GM21367 (cell line): ENCODE data around the gene WSB2.

Experiments used
- ATAC-seq: cut with Tn5 transposase; IDR thresholded peaks from one replicate; pipeline ENCODE4 v1.9.1; 2021; ENCODE audit not compliant: unreplicated experiment

WSB2 gene

DNA sequence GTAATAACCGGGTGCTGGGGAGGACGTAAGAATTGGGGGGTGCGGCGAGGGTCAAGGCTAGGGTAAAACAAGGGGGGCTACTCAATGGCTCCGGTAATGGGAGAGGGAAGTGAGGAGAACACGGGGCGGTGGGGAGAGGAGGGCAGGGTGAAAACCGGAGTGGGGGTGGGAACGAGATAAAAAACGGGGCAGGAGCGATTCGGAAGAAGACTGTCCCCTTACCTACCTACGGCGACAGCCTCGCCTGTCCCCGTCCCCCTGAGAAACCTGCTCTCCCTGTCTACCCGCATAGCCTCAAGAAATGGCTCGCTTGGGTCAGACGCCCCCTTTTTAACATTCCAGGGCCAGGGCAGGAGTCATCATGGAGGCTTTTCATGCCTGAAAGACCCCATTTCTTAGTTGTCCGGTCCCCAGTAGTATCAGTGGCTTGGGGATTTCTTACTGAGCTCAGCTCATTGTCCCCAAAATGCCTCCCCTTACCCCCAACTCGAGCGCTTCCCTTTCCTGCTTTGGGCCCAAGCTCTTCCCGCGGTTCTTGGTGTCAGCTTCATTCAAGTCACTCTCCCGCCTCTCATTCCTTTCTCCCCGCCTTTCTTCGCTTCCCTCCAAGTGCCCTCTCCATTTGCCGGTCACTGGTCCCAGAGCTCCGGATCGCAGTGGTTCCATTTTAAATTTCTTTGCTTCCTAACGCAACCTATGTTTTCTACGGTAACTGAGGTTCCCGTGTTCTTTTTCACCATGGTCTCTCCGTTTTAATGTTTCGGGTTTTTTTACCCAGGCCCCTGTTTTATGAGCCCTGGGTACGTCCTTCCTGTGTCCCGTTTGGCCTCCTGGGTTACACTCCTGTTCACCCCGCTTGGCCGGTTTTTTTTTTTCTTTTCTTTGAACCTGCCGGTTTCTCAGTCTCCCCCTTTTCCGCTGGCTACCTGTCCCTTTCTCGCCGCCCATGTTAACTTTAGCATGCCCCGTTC lies 1.2 kb upstream of the WSB2 start:
- ATAC-seq = no peak

DNA sequence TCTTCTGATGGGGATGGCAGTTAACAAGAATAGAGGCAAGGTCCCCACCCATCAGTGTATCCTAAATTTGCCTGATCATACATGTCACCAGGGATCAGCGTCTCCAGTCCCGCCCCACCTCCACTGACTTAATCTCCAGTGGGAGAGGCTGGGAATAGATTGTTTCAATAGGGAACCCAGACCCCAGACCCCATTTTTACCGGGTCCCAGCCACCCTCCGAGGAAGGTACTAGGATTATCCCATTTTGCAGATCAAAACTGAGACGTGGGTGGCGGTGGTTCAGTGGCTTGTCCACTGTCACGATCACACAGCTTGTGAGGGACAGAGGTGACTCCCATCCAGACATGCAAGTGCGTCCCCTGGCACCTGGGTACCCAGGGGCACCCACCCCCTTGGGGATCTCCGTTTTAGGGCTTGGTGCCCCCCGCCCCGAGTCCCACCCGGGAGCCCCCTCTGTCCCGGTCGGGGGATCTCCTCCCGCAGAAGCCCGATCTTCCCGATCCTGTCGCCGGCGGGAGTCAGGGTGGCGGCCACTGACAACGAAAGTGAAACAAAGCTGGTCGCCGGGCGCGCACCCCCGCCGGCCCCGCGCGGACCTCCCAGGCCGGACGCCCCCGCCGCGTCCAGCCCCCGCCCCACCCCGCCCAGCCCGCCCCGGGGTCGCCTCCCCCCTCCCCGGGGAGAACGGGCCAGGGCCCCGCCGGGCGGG lies 523 bp downstream of the WSB2 start:
- peak; percentile 25 for ATAC-seq

DNA sequence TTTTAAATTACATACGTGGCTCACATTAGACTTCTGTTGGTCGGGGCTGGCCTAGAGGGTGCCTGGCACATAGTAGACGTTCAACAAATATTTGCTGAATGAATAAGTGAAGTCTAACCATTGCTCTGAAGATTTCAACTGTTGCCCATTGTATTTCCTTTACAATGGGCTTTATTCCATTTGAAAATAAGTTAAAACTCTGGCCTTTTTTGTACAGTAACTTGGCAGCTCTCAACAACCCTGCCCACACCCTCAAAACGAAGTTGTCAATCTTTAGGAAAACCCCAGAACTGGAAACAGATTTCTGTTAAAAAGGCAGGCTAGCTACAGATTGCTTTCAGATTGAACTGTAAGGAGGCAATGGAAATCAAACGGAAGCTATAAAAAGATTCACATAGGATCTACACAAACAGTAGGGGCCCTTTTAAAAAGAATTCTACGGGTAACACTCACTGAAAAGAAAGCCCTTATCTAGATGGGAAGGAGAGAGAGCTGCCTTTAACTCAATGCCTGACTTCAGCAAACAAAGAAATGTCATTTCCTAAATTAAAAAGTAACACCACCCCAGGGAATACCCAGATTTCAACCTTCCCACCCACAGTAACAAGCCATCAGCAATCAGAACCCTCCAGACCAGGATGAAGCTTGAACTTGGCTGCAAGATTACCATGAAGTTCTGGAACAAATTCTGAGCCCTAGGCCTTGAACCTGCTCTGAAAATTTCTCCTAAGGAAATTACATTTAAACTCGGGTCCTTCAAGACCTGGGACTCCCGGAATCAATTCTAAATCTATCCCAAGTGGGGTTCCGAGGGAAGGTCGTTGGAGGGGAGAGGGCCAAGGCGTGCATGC lies 1.4 kb downstream of the WSB2 start:
- no peak for ATAC-seq

DNA sequence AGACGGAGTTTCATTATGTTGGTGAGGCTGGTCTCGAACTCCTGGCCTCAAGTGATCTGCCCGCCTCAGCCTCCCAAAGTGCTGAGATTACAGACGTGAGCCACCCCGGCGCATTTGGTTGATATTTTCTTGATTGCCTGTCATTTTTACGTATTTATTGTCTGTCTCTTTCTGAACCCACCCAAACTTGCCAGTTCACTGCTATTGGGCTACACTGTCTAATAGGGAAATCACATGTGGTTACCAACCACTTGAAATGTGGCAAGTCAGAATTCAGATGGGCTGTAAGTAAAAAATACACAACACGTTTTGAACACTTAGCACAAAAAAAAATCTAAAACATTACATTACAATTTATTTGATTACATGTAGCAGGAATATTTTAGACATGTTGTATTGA lies 2.1 kb downstream of the WSB2 start:
- ATAC-seq = no peak

DNA sequence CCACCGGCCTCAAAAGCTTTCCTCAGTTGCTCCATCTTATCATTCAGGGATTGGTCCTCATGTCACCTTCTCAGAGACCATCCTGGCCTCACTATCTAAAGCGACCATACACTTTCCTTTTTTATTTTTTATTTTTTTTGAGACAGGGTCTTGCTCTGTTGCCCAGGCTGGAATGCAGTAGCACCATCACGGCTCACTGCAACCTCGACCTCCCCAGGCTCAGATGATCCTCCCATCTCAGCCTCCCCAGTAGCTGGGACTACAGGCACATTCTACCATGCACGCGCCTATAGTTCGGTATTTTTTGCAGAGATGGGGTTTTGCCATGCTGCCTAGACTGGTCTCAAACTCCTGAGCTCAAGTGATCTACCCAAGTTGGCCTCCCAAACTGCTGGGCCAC lies 2.8 kb downstream of the WSB2 start:
- ATAC-seq = no peak

DNA sequence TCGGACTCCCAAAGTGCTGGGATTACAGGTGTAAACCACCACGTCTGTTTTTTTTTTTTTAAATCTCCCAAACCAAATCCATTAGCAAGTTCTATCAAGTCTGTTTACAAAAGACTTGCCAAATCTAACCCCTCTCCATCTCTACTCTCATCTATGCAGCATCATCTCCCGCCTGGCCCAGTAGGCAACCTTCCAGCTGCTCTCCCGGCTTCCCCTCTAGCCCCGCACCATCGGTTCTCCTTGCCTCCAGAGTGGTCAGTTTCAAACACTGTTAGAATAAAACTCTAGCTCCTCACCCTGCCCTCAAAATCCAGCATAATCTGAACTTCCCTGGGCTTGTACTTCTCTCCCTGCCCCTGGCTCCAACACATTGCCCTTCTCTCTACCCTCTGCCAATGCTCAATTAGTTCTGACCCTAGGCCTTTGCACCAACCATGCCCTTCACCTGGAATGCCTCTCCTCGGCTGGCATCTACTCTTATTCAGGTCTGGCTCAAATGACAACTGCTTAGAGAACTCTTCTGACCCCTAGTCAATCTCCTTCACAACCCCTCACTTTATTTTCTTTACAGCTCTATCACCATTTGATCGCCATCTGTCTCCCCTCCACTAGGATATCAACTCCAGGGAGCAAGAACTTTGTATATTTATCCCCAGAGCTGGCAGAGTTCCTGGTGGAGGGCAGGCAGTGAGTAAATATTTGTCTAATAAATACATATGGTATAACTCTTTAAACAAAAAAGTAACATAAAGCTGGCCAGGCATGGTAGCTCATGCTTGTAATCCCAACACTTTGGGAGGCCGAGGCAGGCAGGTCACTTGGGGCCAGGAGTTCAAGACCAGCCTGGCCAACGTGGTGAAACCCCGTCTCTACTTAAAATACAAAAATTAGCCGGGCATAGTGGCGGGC lies 4.9 kb downstream of the WSB2 start:
- no peak for ATAC-seq

DNA sequence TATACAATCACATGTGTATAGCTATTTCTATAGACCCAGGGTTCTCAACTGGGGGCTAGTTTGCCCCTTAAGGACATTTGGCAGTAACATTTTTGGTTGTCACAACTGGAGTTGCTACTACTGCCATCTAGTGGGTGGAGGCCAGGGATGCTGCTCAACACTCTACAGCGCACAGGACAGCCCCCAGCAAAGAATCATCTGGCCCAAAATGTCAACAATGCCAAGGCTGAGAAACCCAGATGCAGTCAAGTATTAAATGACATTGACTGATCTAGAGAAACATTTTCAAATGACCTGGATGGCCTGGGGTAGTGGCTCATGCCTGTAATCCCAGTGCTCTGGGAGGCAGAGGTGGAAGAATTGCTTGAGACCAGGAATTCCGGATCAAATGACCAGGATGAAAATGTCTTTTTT lies 5.8 kb downstream of the WSB2 start:
- no peak for ATAC-seq

DNA sequence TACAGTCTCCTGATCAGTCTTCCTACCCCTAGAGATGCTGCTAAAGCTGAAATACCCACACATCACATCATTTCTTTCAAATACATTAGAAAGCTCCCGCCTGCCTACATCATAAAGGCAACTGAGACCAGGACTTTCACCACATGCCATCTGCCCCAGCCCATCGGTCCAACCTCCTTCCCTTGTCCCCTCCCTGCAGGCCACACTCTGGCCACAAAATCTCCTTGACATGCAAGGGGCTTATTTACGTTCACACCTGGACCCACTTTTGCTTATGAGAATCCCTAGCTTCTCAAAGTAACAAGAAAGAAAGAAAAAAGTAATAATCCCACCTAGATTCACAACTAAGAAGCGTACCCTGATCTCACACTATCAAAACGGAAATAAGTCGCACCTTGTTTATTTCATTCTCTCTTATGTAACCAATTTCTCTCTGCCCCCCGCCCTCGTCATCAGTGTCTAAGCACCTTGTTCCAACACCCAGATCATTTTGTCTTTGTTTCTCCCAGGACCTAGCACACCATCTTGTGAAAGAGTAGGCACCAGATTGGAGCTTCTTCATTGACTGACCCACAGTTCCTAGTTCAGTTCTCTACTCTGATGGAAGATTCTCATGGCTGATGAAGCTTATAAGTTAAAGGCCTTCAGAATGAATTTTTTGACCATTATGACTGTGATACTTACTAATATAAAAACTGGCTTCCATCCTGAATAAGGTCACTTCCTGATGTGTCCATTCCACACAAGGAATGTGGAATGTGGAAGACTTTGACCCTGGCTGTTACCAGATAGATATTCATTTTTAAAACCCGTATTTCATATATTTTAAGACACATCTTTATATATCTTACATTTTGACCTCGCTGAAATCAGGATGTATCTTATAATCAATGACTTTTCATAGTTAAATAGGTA lies 7.7 kb downstream of the WSB2 start:
- ATAC-seq = no peak

DNA sequence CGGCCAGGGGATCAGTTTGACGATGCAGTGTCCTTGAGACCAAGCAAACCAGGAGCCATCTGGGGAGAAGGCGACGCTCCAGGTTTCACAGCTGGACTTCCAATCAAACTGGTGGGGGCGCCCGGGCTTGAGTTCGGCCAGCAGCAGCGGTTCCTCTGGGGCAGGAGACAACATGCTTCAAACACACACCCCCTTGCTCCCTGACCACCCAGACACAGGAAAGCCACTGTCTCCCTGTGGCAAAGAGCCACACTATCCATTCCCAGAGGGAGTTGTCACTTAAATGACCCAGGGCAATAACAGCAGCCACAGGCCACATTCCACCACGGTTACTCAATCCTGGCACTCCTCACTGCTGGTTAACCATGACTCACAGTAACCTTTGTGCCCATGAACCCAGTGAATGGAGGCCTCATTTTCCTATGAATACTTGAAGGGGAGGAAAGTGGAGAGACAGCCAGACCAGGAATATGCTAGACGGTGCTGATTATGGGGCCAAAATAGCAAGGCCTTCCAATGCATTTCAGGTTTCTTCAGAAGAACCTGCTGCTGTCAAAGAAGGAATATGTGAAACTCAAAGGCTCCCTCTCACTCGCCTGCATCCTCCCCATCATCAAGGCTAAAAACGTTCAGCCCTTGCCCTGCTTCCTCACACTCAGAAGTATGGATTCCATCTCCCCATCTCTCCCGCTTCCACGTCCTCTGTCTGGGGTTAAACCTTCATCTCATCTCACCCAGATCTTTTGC lies 8.5 kb downstream of the WSB2 start:
- ATAC-seq = no peak

DNA sequence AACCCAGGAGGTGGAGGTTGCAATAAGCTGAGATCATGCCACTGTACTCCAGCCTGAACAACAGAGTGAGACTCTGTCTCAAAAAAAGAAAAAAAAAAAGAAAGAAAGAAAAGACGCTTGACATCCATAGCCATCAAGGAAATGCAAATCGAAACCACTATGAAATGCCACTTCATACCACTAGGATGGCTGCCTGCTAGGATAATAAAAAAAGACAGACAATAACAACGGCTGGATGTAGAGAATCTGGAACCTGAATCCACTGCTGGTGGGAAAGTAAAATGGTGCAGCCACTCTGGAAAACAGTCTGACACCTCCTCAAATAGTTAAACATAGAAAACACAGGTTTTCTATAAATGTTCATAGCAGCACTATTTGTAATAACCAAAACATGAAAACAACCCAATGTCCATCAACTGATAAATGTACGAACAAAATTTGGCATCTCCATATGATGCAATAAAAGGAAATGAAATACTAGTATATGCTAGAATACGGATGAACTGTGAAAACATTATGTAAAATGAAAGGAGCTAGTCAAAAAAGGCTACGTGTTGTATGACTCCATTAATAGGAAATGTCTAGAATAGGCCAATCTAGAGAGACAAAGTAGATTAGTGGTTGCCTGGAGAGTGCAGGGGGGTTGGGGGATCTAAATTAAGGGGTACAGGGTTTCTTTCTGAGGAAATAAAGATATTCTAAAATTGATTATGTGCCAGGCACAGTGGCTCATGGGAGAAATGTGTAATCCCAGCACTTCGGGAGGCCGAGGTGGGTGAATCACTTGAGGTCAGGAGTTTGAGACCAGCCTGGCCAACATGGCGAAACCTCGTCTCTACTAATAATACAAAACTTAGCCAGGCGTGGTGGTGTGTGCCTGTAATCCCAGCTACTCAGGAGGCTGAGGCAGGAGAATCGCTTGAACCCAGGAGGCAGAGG lies 9.7 kb downstream of the WSB2 start:
- no peak for ATAC-seq

DNA sequence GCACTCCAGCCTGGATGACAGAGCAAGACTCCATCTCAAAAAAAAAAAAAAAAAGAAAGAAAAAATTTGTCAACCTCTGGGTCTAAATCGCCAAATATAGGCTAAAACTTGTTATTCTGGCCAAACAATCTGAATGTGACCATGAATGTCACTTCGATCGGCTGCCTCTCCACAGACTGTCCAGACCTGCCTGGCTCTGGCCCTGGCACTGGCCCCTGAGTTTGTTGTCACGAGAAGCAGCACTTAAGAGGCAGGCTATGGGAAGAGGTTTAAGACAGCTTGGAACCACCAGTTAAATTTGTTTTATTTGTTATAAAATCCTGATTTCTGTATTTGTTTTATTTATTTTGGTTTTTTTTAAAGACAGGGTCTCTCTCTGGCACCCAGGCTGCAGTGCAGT lies 14.5 kb downstream of the WSB2 start:
- no peak for ATAC-seq

DNA sequence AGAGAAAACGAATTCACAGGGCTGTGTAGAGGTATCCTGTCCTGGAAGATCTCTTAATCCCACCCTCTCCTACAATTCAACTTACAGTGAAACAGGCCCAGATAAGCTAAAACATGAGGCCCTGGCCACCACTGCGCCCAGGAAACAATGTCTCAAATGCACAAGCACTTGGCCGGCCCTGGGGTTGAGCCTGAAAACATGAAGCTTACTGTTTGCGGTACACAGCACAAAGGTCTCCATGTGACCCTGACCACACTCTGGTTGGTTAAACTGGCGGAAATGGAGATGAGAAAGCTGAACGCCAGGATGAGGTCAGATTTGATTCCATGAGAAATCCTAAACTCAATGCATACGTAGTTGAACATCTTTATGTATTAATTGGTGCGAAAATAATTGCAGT lies 16.4 kb downstream of the WSB2 start:
- ATAC-seq = no peak

DNA sequence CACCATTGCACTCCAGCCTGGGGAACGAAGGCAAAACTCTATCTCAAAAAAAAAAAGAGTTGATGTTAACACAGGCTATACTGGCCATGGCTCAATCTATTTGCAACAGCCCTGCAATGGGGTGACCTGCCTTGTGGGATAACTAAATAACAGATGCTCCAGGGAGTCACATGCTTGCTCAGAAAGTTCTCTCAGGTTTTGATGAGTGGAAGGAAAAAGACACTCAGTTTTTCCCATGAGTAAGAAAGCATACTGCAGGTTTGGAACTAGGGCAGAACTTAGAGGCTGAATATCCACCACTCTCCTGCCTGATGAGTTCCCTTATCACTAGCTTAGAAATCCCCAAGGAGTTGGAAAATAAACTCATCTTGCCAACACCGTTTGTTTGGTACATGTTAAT lies 16.9 kb downstream of the WSB2 start:
- no peak for ATAC-seq

DNA sequence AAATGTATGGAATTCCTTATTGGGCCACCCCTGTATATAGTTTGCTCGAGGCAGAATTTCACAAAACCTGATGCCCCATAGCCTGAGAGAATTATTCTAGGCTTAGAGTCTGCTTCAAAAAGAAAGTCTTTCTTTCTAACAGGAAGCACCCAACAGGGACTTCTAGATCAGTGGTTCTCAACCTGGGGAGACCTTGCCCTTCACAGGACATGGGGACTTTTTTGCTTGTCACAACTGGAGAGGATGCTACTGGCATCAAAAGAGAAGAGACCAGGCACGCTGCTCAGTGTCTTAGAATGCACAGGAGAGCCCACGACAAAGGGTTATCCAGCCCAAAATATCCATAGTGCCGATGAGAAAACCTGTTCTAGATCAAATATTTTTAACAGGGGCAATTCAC lies 18.9 kb downstream of the WSB2 start:
- no peak for ATAC-seq

DNA sequence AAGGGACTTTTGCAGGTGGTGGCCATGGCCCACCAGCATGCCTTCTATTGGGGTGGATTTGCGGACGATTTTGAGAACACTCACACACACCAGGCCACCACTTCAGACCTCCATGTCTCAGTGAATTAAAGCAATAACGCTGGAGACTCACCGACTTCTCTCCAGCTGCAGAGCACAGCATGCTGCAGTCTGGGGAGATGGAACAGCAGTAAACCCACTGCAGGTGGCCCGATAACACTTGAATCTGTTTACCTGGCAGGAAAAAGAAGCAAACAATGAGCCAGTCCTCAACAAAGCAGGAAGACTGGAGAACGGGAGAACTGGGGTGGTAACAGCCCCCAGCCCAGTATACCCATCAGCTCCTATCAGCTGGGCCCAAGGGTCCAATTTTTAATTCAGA lies 22.8 kb downstream of the WSB2 start:
- ATAC-seq = no peak

DNA sequence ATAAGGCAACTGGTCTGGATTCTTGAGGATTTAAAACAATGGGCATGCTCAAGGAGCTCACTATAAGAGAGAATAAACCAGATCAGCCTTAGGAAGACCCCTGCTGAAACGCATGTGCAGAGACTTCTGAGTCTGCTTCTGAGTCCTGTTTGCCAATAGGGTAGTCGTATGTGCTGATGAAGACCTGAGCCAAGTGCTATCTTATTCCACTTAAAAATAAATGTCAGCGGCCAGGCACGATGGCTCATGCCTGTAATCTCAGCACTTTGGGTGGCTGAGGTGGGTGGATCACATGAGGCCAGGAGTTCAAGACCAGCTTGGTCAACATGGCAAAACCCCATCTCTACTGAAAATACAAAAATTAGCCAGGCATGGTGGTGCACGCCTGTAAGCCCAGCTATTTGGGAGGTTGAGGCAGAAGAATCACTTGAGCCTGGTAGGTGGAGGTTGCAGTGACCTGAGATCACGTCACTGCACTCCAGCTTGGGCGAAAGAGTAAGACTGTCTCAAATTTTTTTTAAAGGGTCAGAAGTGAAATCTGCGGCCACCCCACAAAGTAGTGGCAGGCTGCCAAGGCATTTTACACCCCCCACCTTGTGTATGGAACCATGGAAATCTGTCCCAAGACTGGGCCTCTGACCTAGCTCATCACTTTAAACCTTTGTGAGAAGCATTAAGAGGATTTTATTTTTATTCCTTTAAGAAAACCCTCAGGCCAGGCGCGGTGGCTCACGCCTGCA lies 24.1 kb downstream of the WSB2 start:
- no peak for ATAC-seq
